ENCODE measurements around the gene TRIP13.

Gene TRIP13

DNA sequence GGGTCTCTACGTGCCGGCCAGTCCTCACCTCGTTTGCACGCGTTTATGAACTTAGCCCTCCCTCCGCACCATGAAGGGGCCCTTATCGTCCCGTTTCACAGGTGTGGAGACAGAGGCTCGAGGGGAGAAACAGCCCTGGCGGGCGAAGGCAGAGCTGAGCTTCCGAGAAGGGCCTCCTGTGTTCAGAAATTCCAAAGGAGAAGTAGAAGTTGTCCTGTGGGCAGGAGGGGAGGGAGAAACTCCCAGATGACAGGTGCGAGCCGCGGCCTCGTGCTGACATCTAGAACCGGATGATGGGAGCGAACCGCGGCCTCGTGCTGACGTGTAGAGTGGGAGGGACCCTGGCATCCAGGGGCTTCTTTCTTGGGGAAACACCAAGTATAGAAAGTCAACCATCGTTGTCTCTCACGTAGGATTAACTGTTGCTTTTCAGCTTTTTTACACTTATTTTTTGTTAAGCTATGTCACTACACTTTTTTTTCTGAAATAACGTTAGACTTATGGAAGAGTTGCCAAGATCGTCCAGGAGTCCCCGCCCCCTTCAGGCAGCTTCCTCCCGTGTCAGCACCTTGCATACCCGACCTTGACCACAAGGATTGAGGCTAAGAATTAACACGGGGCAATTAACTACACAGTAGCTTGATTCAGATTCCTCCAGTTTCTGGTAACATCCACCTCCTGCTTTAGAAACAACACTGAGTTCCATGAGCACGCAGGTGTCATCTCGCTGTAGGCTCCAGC lies 73.1 kb downstream of the TRIP13 start:
- no peaks in the 10 kb centered on the region for H3K9me3 Mint-ChIP-seq
- H3K4me3 Mint-ChIP-seq, result no peak overlapping the region
- no peak overlapping the region for H3K27ac Mint-ChIP-seq
- no peaks in the 10 kb centered on the region for H3K36me3 Mint-ChIP-seq
- H3K4me1 Mint-ChIP-seq, result peaks cover 29% of the 10 kb centered on the region
- peaks cover 24% of the 10 kb centered on the region for H3K27me3 Mint-ChIP-seq

- no peak overlapping the region for H3K27ac Mint-ChIP-seq
- peaks cover 24% of the 10 kb centered on the region for H3K27me3 Mint-ChIP-seq
- H3K4me1 Mint-ChIP-seq, result peaks cover 29% of the 10 kb centered on the region
- no peaks in the 10 kb centered on the region for H3K9me3 Mint-ChIP-seq
- no peak overlapping the region for H3K4me3 Mint-ChIP-seq
- no peaks in the 10 kb centered on the region for H3K36me3 Mint-ChIP-seq
These were observed 73.6 kb downstream of the TRIP13 start for GRCh38 chr5:966345-966710.

- no peak overlapping the region for H3K27ac Mint-ChIP-seq
- H3K27me3 Mint-ChIP-seq, result peaks cover 24% of the 10 kb centered on the region
- no peak overlapping the region for H3K4me3 Mint-ChIP-seq
- H3K9me3 Mint-ChIP-seq, result no peaks in the 10 kb centered on the region
- peaks cover 29% of the 10 kb centered on the region for H3K4me1 Mint-ChIP-seq
- H3K36me3 Mint-ChIP-seq, result no peaks in the 10 kb centered on the region
These were observed 74.3 kb downstream of the TRIP13 start for GRCh38 chr5:966941-967340.

Data from activated naive CD4-positive, alpha-beta T cell treated with anti-CD3 and anti-CD28 coated beads, Interleukin-2, amount 50 U/mL, for 24 hours (primary cell).